ENCODE measurements around the gene GULP1. TPM values are rescaled to one million over a fixed set of nuclear protein-coding genes. Genes with fewer than 3 reads are reported as not detected.
"Not testable (repeated sequence)": the region's sequence is repeated elsewhere in the genome, so short reads cannot be mapped to it uniquely, and the experiment has no call there.

The GULP1 gene
- total RNA-seq, 2 experiments from 2014 or later: not detected

GRCh38 chr2:188601927-188602326 lies 310.3 kb downstream of the GULP1 start:
- Mint-ChIP-seq H3K36me3 (no peaks in the 10 kb centered on the region), H3K9me3 (no peaks in the 10 kb centered on the region), H3K4me1 (no peaks in the 10 kb centered on the region), H3K27me3 (no peaks in the 10 kb centered on the region), H3K27ac (no peak overlapping the region), H3K4me3 (no peak overlapping the region)
- ATAC-seq (ENCODE audit: low read depth) (no peak), DNase-seq (no peak)
- POLR2A ChIA-PET: no interaction called here

GRCh38 chr2:188604579-188604978 lies 312.9 kb downstream of the GULP1 start:
- no peak for ATAC-seq (ENCODE audit: low read depth)
- DNase-seq: no peak

GRCh38 chr2:188605609-188606584 lies 314.2 kb downstream of the GULP1 start:
- POLR2A ChIA-PET; ATAC-seq (ENCODE audit: low read depth); H3K9me3 Mint-ChIP-seq; H3K36me3 Mint-ChIP-seq; H3K27me3 Mint-ChIP-seq; H3K4me1 Mint-ChIP-seq; DNase-seq: not testable (repeated sequence)
- Mint-ChIP-seq H3K4me3 (peak overlapping the region; percentile 13), H3K27ac (peak overlapping the region; percentile 42)

More at GRCh38 chr2:188604579-188604978, 312.9 kb downstream of the GULP1 start:
- Mint-ChIP-seq H3K27ac (no peak overlapping the region), H3K36me3 (no peaks in the 10 kb centered on the region), H3K4me3 (no peak overlapping the region), H3K9me3 (peaks cover 2% of the 10 kb centered on the region), H3K4me1 (no peaks in the 10 kb centered on the region), H3K27me3 (no peaks in the 10 kb centered on the region)
- POLR2A ChIA-PET: no interaction called here

- H3K27me3 Mint-ChIP-seq; H3K4me3 Mint-ChIP-seq; H3K36me3 Mint-ChIP-seq; H3K27ac Mint-ChIP-seq; H3K9me3 Mint-ChIP-seq; POLR2A ChIA-PET; H3K4me1 Mint-ChIP-seq; DNase-seq; ATAC-seq (ENCODE audit: low read depth): not testable (repeated sequence)
Measured at GRCh38 chr2:188606596-188606995, 314.9 kb downstream of the GULP1 start.

GRCh38 chr2:188607501-188607900 lies 315.8 kb downstream of the GULP1 start:
- peaks cover 2% of the 10 kb centered on the region for H3K9me3 Mint-ChIP-seq
- H3K4me1 Mint-ChIP-seq: no peaks in the 10 kb centered on the region
- H3K4me3 Mint-ChIP-seq: no peak overlapping the region
- H3K27me3 Mint-ChIP-seq: no peaks in the 10 kb centered on the region
- H3K27ac Mint-ChIP-seq: no peak overlapping the region
- DNase-seq: no peak
- POLR2A ChIA-PET: no interaction called here
- no peaks in the 10 kb centered on the region for H3K36me3 Mint-ChIP-seq
- no peak for ATAC-seq (ENCODE audit: low read depth)

- Mint-ChIP-seq H3K4me3 (no peak overlapping the region), H3K9me3 (peaks cover 2% of the 10 kb centered on the region), H3K4me1 (no peaks in the 10 kb centered on the region), H3K36me3 (no peaks in the 10 kb centered on the region), H3K27me3 (no peaks in the 10 kb centered on the region), H3K27ac (no peak overlapping the region)
- DNase-seq (no peak), ATAC-seq (ENCODE audit: low read depth) (no peak)
- POLR2A ChIA-PET: no interaction called here
Measured at GRCh38 chr2:188609321-188610049, 317.8 kb downstream of the GULP1 start.

GRCh38 chr2:188610050-188610444 lies 318.4 kb downstream of the GULP1 start:
- no peaks in the 10 kb centered on the region for H3K27me3 Mint-ChIP-seq
- ATAC-seq (ENCODE audit: low read depth): no peak
- no peak overlapping the region for H3K27ac Mint-ChIP-seq

GRCh38 chr2:188610827-188611226 lies 319.2 kb downstream of the GULP1 start:
- ATAC-seq (ENCODE audit: low read depth) (no peak), DNase-seq (no peak)
- H3K9me3 Mint-ChIP-seq: peaks cover 2% of the 10 kb centered on the region
- POLR2A ChIA-PET: no interaction called here
- H3K4me3 Mint-ChIP-seq: no peak overlapping the region
- no peaks in the 10 kb centered on the region for H3K4me1 Mint-ChIP-seq
- no peaks in the 10 kb centered on the region for H3K27me3 Mint-ChIP-seq
- H3K36me3 Mint-ChIP-seq: no peaks in the 10 kb centered on the region
- H3K27ac Mint-ChIP-seq: no peak overlapping the region

More at GRCh38 chr2:188610050-188610444, 318.4 kb downstream of the GULP1 start:
- DNase-seq: no peak
- H3K36me3 Mint-ChIP-seq: no peaks in the 10 kb centered on the region
- POLR2A ChIA-PET: no interaction called here
- H3K4me1 Mint-ChIP-seq: no peaks in the 10 kb centered on the region
- peaks cover 2% of the 10 kb centered on the region for H3K9me3 Mint-ChIP-seq
- no peak overlapping the region for H3K4me3 Mint-ChIP-seq

GRCh38 chr2:188619146-188619545 lies 327.5 kb downstream of the GULP1 start:
- no peak for DNase-seq
- H3K27ac Mint-ChIP-seq: no peak overlapping the region
- no peaks in the 10 kb centered on the region for H3K4me1 Mint-ChIP-seq
- ATAC-seq (ENCODE audit: low read depth): no peak
- POLR2A ChIA-PET: no interaction called here
- no peak overlapping the region for H3K4me3 Mint-ChIP-seq
- H3K9me3 Mint-ChIP-seq: no peaks in the 10 kb centered on the region
- H3K36me3 Mint-ChIP-seq: no peaks in the 10 kb centered on the region
- no peaks in the 10 kb centered on the region for H3K27me3 Mint-ChIP-seq

GRCh38 chr2:188620916-188621315 lies 329.2 kb downstream of the GULP1 start:
- Mint-ChIP-seq H3K36me3 (no peaks in the 10 kb centered on the region), H3K27ac (no peak overlapping the region), H3K4me3 (no peak overlapping the region), H3K9me3 (no peaks in the 10 kb centered on the region), H3K27me3 (no peaks in the 10 kb centered on the region), H3K4me1 (no peaks in the 10 kb centered on the region)
- no peak for ATAC-seq (ENCODE audit: low read depth)
- POLR2A ChIA-PET: no interaction called here
- no peak for DNase-seq

GRCh38 chr2:188622601-188623260 lies 331.1 kb downstream of the GULP1 start:
- Mint-ChIP-seq H3K9me3 (no peaks in the 10 kb centered on the region), H3K36me3 (no peaks in the 10 kb centered on the region), H3K27me3 (no peaks in the 10 kb centered on the region), H3K27ac (no peak overlapping the region), H3K4me1 (no peaks in the 10 kb centered on the region), H3K4me3 (no peak overlapping the region)
- POLR2A ChIA-PET: no interaction called here
- DNase-seq (no peak), ATAC-seq (ENCODE audit: low read depth) (no peak)

GRCh38 chr2:188623995-188624643 lies 332.4 kb downstream of the GULP1 start:
- no peaks in the 10 kb centered on the region for H3K4me1 Mint-ChIP-seq
- POLR2A ChIA-PET: no interaction called here
- H3K9me3 Mint-ChIP-seq: no peaks in the 10 kb centered on the region
- DNase-seq (no peak), ATAC-seq (ENCODE audit: low read depth) (no peak)
- H3K27ac Mint-ChIP-seq: no peak overlapping the region
- H3K27me3 Mint-ChIP-seq: no peaks in the 10 kb centered on the region
- H3K4me3 Mint-ChIP-seq: no peak overlapping the region
- H3K36me3 Mint-ChIP-seq: no peaks in the 10 kb centered on the region

GRCh38 chr2:188627471-188627870 lies 335.8 kb downstream of the GULP1 start:
- no peaks in the 10 kb centered on the region for H3K27me3 Mint-ChIP-seq
- H3K36me3 Mint-ChIP-seq: no peaks in the 10 kb centered on the region
- H3K4me3 Mint-ChIP-seq: no peak overlapping the region
- no peak for ATAC-seq (ENCODE audit: low read depth)
- POLR2A ChIA-PET: no interaction called here
- H3K4me1 Mint-ChIP-seq: no peaks in the 10 kb centered on the region
- H3K9me3 Mint-ChIP-seq: no peaks in the 10 kb centered on the region
- no peak overlapping the region for H3K27ac Mint-ChIP-seq
- no peak for DNase-seq

Data from activated naive CD8-positive, alpha-beta T cell treated with anti-CD3 and anti-CD28 coated beads, Interleukin-2, amount 10 ng/mL, durations not matched to agents 7 days and 5 days (primary cell).